Type B pancreatic cell (in vitro differentiated cells): ENCODE results near the gene ZNF451. TPM values are rescaled to one million over a fixed set of nuclear protein-coding genes. Genes with fewer than 3 reads are reported as not detected.

Experiments
- DNase-seq: peaks from one replicate; pipeline ENCODE4 v3.0.0; 2021; ENCODE audit warnings: mixed read lengths; ENCODE audit not compliant: unreplicated experiment; ENCODE audit errors: extremely low spot score
- H3K27ac Mint-ChIP-seq: 2 replicates; pipeline ENCODE4 v1.8.0; 2021; ENCODE audit warnings: mild to moderate bottlenecking, mixed read lengths
- H3K27me3 Mint-ChIP-seq: 2 replicates; pipeline ENCODE4 v1.8.0; 2021; ENCODE audit warnings: mixed read lengths
- H3K36me3 Mint-ChIP-seq: 2 replicates; pipeline ENCODE4 v1.8.0; 2021; ENCODE audit warnings: mixed read lengths
- H3K4me1 Mint-ChIP-seq: one replicate; pipeline ENCODE4 v1.8.0; 2021; ENCODE audit warnings: mixed read lengths; ENCODE audit not compliant: unreplicated experiment
- H3K4me3 Mint-ChIP-seq: 2 replicates; pipeline ENCODE4 v1.8.0; 2021; ENCODE audit warnings: mild to moderate bottlenecking, mixed read lengths
- H3K9me3 Mint-ChIP-seq: 2 replicates; pipeline ENCODE4 v1.8.0; 2021; ENCODE audit warnings: mixed read lengths
- total RNA-seq: library from RNA; stranded (reverse); gene quantifications from 2 replicates; pipeline ENCODE4 v1.2.1, GENCODE V29; 2021; ENCODE audit warnings: low replicate concordance
- TF ChIP-seq, protein P1 (sequence below): fragments of 200-600 bp; sonication (generic); conservative IDR thresholded peaks from 2 replicates; pipeline ENCODE4 v1.5.0; 2021; ENCODE audit warnings: antibody characterized with exemption, mild to moderate bottlenecking

Gene ZNF451
- total RNA-seq, 1 donor from 2014 or later = 69.0 TPM

DNA sequence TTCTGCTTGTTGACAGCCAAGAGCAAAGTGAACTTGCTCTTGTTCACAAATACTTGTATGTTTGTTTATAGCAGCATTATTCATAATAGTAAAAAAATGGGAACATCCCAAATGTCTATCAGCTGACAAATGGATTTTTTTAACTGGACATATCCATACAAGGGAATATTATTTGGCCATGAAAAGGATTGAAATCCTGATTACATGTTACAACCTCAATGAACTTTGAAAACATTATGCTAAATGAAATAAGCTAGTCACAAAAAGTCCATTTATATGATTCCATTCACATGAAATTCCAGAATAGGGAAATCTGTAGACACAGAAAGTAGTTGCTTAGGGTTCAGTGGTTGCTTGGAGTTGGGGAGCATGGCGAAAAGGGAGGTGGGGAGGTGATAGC, 53.7 kb downstream of the ZNF451 start:
- Mint-ChIP-seq H3K27me3 (no peaks in the 10 kb centered on the region), H3K27ac (no peak overlapping the region), H3K4me3 (no peak overlapping the region), H3K9me3 (no peaks in the 10 kb centered on the region), H3K36me3 (peaks cover 41% of the 10 kb centered on the region), H3K4me1 (no peaks in the 10 kb centered on the region)
- no peak for DNase-seq
- TF ChIP-seq, protein P1, sequence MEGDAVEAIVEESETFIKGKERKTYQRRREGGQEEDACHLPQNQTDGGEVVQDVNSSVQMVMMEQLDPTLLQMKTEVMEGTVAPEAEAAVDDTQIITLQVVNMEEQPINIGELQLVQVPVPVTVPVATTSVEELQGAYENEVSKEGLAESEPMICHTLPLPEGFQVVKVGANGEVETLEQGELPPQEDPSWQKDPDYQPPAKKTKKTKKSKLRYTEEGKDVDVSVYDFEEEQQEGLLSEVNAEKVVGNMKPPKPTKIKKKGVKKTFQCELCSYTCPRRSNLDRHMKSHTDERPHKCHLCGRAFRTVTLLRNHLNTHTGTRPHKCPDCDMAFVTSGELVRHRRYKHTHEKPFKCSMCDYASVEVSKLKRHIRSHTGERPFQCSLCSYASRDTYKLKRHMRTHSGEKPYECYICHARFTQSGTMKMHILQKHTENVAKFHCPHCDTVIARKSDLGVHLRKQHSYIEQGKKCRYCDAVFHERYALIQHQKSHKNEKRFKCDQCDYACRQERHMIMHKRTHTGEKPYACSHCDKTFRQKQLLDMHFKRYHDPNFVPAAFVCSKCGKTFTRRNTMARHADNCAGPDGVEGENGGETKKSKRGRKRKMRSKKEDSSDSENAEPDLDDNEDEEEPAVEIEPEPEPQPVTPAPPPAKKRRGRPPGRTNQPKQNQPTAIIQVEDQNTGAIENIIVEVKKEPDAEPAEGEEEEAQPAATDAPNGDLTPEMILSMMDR = no peak

DNA sequence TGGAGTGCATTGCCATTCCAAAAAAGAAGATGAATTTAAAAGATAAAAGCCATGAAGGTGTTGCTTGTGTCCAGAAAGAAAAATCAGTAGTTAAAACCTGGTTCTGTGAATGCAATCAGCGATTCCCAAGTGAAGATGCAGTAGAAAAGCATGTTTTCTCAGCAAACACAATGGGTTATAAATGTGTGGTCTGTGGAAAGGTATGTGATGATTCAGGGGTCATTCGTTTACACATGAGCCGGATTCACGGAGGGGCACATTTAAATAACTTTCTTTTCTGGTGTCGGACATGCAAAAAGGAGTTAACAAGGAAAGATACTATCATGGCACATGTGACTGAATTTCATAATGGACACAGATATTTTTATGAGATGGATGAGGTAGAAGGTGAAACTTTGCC, 57.4 kb downstream of the ZNF451 start:
- Mint-ChIP-seq H3K27me3 (no peaks in the 10 kb centered on the region), H3K4me3 (no peak overlapping the region), H3K9me3 (no peaks in the 10 kb centered on the region), H3K27ac (no peak overlapping the region), H3K4me1 (no peaks in the 10 kb centered on the region), H3K36me3 (peaks cover 44% of the 10 kb centered on the region)
- TF ChIP-seq, protein P1 = no peak
- no peak for DNase-seq

DNA sequence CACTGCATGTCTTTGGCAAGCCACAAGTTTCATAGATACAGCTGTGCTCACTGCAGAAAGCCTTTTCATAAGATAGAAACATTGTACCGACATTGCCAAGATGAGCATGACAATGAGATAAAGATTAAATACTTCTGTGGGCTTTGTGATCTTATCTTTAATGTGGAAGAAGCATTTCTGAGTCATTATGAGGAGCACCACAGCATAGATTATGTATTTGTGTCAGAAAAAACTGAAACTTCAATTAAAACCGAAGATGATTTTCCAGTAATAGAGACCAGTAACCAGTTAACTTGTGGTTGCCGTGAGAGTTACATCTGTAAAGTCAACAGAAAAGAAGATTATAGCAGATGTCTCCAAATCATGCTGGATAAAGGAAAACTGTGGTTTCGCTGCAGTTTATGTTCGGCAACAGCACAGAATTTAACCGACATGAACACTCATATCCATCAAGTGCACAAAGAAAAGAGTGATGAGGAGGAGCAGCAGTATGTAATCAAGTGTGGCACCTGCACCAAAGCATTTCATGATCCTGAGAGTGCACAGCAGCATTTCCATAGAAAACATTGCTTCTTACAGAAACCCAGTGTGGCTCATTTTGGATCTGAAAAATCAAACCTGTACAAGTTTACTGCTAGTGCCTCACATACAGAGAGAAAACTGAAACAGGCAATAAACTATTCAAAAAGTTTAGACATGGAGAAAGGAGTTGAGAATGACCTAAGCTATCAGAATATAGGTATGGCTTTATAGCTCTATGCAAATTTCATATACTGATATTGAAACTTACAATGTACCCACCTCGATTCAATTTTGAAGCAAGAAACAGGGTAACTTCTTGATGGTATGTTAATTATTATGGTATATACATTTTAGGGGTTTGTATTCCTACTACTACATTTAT, 58.2 kb downstream of the ZNF451 start:
- Mint-ChIP-seq H3K27me3 (no peaks in the 10 kb centered on the region), H3K9me3 (no peaks in the 10 kb centered on the region), H3K36me3 (peaks cover 39% of the 10 kb centered on the region), H3K4me1 (no peaks in the 10 kb centered on the region), H3K4me3 (no peak overlapping the region), H3K27ac (no peak overlapping the region)
- TF ChIP-seq, protein P1 = no peak
- no peak for DNase-seq

DNA sequence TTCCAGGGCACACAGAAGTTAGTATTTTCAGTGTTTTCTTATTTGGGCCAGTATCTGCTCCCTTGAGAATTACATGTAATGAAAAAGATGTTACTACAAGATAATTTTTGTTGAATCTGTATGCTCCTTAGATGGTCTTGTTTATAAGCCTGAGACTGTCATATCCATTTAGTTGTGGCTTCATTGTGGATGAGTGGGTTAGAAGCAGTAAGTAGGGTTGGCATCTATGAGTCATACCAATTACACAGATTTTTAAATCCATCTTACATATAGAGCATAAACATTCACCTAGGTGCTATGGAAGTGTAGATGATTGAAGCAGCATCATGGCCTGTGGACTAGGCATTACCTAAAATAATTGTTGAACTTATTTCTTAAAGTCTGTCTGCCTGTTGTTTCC, 68.7 kb downstream of the ZNF451 start:
- Mint-ChIP-seq H3K9me3 (no peaks in the 10 kb centered on the region), H3K27ac (no peak overlapping the region), H3K27me3 (no peaks in the 10 kb centered on the region), H3K4me3 (no peak overlapping the region), H3K36me3 (peaks cover 20% of the 10 kb centered on the region), H3K4me1 (no peaks in the 10 kb centered on the region)
- TF ChIP-seq, protein P1 = no peak
- no peak for DNase-seq

DNA sequence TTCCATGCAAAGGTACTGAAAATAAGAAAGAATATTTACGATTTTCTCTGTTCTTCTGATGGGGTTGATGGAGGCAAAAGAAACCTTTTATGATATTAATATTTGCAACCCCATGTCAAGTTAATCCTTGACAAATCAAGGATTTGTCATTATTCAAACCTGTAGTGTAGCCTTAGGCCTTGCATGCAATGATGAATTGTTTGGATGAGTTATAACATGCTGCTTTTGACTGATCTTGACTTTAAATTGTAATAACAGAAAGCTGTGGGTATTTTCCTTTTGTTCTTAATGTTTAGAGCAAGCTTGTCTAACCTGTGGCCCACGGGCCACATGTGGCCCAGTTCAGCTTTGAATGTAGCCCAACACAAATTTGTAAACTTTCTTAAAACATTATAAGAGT, 69.1 kb downstream of the ZNF451 start:
- H3K9me3 Mint-ChIP-seq = no peaks in the 10 kb centered on the region
- H3K36me3 Mint-ChIP-seq = peaks cover 22% of the 10 kb centered on the region

More for the DNA sequence above, 69.1 kb downstream of the ZNF451 start:
- DNase-seq = no peak
- no peak overlapping the region for H3K4me3 Mint-ChIP-seq
- H3K4me1 Mint-ChIP-seq = no peaks in the 10 kb centered on the region
- TF ChIP-seq, protein P1 = no peak
- H3K27ac Mint-ChIP-seq = no peak overlapping the region
- H3K27me3 Mint-ChIP-seq = no peaks in the 10 kb centered on the region
